Muscle of back (tissue), 11 donors: Measurements from ENCODE around the gene BNIP2. TPM values are rescaled to one million over a fixed set of nuclear protein-coding genes. Genes with fewer than 3 reads are reported as not detected.
A peak's percentile ranks its signal among the peaks of the same experiment; 100 is the strongest.
"Not testable (repeated sequence)": the region's sequence is repeated elsewhere in the genome, so short reads cannot be mapped to it uniquely, and the experiment has no call there.

Experiments used
- DNase-seq, 3 donors: peaks; one replicate each; pipeline versions ENCODE4 v3.0.0 to v3.0.0-alpha.2; 2013
- polyA plus RNA-seq, 10 donors: library from polyadenylated mRNA; unstranded; fragments of 120-200 nt; gene quantifications; one replicate each; pipeline ENCODE4 v1.2.1, GENCODE V29; 2013; ENCODE audit not compliant: insufficient read length in 10 of 10

BNIP2 gene
- polyA plus RNA-seq, 10 donors: 40.7 to 57.8 (median 53.6) TPM

DNA sequence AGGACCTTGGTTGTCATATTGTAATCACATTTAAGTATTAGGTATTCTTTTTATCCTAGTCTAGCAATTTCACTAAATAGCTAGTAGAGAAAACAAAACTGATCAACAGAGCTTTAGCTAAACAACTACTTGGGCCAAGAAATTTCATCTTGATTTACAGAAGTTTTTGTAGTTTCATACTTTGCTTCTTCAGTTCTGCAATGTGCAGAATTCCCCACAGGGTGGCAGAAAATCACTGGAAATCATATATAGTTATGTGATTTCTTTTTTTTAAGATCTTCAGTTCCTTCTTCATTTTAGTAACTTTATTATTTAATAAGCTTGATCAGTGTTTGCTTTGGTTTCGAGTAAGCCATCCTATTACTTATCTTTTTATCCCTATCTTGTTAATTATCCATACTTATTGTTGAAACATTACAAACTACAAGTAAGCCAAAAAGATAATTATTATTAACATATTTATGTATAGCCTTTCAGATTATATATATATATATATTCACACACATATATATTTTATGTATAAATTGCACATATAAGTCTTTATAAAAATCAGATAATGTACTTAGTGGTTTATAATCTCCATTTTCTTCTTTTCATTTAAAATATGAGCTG lies 2.2 kb upstream of the BNIP2 start:
- DNase-seq: peak; percentile 49 to 76 (median 49)

DNA sequence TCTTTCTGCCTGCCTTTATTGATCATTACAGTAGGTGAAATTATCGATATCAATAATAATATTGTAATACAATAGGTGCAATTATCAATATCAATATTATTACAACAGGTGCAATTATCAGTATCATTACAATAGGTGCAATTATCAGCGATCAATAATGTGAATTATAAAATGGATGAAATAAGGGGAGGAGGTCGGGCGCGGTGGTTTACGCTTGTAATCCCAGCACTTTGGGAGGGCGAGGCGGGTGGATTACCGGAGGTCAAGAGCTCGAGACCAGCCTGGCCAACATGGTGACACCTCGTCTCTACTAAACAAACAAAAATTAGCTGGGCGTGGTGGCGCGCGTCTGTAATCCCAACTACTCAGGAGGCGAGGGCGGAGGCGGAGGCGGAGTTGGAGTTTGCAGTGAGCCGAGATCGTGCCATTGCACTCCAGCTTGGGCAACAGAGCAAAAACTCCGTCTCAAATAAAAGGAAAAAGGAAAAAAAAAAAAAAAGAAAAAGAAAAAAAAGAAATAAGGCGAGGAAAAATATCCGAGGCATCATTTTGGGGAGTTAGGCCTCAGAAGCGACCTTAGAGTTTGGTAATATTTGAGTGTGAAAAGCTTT lies 611 bp upstream of the BNIP2 start:
- peak; percentile 33 to 71 (median 38) for DNase-seq

DNA sequence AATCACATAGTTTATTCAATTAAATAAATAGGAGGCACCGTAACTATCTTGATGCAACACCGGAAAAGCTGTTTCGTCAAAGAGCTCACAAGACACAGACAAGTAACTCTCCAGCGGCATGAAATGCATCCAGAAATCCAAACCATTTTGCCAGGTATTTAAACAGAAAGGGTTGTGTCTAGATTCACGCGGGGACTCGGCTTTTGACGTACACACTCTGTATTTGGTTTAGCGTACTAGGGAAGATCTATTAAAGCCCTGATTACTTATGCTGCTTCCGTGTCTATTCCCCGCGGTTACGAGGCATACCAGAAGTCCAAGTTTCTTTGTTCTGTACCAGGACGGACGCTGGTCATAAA lies 718 bp downstream of the BNIP2 start:
- DNase-seq: peak in 2 of 3 donors; percentile 27 to 57

DNA sequence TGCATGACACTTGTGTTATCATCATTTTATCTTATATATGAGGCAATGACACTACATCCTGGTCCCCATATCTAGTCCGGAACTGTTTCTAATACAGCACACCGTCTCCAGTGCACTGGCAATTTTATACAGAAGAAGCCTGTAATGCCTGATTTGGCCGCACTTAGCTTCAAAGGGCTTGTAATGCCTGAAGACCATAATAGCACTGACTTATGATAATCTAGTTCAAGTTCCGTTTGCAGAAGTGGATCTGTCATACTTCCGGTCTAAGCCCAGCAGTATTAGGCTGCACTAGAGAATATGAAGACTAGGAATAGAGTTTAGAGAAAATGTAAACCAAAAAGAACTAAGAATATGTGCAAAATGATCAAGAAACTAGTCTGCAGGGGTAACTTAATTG lies 1.3 kb downstream of the BNIP2 start:
- peak in 1 of 3 donors; percentile 36 for DNase-seq

DNA sequence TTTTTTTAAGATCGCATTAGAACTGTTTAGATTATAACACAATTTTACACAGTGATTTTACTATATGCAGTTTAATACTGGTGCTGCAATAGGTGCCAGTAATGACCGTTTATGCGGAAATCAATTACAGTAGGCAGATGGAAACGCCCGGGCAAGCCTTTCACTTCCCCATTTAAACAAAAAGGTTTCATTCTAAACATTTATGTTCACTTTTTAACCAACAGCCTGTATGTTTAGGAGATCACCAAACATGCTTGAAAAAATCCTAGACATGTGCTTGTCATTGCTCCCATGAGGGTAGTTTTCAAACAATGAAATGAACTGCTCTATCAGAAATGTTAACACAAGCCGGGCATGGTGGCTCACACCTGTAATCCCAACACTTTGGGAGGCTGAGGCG lies 2.7 kb downstream of the BNIP2 start:
- DNase-seq: no peak

DNA sequence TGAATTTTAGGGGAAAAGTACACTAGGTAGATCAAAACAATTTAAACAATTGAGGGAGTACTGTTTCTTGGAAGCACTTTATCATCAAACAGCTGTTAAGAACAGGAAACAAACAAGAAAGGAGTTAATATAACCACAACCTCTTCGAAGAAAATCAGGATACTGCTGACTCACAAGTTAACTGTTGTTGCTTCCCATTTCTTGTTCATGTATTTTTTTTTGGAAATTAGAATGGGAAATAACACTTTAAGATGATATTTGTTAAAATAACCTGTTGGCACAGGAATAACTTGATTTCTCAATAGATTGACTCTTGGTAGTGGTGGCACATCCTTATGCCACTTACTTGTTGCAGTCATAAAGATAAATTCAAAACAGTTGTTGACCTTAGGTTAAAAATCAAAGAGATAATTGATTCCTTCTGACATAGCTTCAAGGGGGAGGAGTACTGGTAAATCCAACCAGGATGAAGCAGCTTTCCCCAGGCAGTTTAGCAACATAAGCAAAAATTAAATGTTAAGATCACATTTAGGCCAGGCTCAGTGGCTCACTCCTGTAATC lies 3.3 kb downstream of the BNIP2 start:
- DNase-seq: no peak

DNA sequence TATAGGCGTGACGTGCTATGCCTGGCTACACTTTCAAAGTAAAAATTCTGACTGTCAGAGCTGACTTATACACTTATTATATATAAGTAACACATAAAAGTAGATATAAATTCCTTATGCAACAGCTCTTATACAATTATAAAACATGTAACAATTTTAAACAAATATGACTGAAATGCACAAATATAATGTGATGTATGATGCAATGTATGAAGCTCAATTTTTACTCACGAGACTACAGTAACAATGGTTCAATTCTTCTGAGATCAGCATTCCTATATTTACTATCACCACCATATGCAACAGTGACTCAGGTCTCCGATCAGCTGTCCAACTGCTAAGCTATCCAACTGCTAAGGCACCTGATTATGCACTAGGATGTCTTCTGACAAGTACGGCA lies 8.2 kb downstream of the BNIP2 start:
- no peak for DNase-seq

DNA sequence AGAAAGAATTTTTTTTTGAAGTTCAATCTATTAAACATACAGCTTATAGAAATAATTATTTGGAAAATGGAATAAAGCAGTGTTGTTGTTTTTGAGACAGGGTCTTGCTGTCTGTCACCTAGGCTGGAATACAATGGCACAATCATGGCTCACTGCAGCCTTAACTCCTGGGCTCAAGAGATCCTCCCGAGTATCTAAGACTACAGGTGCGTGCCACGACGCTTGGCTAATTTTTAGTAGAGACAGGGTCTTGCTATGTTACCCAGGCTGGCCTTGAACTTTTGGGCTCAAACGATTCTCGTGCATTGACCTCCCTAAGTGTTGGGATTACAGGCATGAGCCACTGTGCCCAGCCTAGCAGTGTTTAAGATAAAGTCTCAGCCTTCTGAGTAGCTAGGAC lies 8.8 kb downstream of the BNIP2 start:
- DNase-seq: no peak

DNA sequence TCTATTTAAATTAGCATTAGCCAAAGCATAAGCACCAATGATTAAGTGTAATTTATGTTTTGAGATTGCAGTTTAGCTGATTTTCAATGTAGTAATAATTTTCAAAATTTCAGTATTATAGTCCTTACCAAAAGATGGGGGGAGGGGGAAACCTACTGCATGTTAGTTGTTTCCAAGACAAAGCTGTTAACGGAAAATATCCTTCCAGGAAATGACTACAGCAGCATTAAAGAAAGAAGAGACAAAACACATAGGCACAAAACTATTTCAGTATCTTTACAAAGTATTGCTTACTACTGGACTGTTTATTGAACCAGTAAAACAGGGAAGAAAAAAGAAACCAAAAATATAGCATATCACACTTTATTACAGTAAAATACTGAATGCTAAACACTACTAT lies 10.5 kb downstream of the BNIP2 start:
- no peak for DNase-seq

DNA sequence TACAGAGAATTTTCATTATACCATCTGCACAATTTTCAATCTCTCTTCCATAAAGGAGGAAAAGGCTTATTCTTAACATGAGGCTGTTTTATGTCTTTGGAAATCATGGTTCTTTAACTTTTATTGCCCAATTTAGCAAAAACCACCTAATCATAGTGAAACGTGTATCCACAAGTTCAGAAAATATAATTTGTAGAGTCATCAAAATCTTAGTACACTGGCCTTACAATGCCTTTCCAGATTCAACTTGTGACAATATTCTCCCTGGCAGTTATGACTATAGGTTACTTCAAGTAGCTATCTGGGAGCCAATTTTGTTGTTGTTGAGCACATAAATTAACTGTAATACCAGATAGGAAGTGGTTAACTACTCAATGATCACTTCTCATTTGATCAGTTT lies 10.9 kb downstream of the BNIP2 start:
- no peak for DNase-seq

DNA sequence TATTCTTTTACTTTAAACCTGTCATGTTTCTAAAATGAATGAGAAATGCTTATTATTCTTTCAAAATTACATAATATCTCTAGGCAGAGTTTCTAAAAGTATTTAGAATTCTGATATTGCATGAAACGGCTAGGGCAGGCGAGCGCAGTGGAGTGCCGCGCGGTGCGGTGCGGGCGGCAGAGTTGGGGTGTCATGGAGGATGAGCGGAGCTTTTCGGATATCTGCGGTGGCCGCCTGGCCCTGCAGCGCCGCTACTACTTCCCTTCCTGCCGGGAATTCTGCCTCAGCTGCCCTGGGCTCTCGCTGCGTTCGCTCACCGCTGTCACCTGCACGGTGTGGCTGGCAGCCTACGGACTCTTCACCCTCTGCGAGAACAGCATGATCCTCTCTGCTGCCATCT lies 12.6 kb downstream of the BNIP2 start:
- no peak for DNase-seq

DNA sequence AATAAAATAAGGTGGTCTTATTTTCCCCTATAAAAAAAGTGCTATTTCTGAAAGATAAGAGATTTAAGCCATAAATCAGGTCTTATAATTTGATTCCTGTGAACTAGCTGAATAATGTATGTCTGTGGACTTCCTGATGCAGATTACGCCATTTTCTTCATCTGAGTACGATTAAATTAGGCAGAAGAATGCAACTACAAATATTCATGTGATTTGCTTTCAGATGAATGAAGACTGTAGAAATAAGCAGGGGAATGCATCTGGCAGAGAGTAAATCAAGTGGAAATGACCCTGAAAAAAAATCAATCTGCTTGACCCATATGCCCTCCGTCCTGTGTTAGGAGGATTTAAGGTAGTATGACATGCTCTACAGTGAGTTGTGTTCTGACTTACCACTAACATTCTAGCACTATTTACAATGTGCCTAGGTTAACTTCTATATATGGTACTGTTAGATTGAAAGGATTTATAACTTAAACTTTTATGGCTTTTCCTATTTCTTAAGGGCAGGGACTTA lies 14.7 kb downstream of the BNIP2 start:
- DNase-seq: no peak

DNA sequence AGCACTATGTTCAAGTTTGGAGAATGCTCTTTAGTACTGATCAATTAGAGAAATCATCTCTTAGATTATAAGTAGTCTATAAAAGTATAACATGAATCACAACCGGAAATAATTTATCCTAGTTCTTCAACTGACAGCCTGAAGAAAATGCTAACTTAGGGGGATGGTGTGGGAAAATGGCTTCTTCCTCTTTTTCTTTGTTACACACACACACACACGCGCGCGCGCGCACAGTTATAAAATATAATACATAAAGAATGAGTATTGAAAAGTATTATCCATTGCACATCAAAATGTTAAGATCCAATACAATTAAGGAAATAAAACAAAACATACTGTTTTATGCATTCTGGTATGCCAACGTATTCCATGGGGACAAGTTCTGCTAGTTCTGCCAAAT lies 20.6 kb downstream of the BNIP2 start:
- DNase-seq: peak in 1 of 3 donors; percentile 24

DNA sequence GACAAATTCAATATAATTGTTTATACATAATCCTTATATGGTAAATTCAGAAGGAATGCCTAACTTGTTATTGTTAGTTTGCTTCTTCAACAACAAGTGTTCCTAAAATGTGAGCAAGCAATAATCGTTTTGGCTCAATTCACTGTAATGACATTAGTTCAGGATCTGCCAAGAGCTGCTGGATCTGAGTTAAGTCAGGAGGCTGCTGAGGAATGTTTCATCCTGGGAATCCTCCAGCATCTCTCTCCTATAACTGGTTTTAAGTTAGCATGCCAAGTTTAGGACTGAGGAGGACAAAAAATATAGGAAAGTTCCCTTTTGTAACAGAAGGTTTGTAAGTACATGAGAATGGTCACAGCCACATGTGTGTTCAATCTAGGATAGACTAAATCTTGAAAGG lies 26.9 kb downstream of the BNIP2 start:
- DNase-seq: peak; percentile 71 to 93 (median 89)

DNA sequence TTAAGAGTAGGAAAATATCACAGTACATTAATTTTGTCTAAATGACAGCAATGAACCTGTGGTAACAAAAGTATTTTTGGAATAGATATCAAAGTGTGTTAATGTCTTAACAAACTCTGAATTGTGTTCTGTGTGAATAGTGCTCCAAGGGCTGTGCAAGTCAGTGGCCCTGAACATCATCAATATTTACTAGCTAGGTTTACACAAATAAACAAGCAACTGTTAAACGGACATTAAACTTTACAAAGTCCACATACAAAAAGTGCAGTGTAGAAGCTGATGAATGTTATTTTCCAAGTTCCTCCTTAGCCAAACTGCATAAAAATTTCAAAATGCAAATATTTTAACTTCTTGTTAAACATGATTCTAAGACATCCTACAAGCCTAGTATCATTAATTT lies 29.8 kb downstream of the BNIP2 start:
- no peak for DNase-seq

DNA sequence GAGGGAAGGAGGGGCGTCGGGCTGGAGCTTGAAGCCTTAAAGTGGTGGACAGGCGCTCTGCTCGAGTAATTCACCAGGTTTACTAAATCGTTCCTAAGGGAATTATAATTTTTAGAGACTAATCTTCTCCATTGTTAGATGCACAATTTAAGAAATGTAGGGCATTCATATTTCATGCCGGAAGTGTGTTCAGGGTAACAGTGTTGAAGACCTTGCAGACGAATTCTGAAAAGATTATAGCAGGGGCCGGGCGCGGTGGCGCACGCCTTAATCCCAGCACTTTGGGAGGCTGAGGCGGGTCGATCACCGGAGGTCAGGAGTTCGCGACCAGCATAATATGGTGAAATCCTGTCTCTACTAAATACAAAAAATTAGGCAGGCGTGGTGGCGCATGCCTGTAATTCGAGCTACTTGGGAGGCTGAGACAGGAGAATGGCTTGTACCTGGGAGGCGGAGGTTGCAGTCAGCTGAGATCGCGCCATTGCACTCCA lies 31.4 kb downstream of the BNIP2 start:
- no peak for DNase-seq

DNA sequence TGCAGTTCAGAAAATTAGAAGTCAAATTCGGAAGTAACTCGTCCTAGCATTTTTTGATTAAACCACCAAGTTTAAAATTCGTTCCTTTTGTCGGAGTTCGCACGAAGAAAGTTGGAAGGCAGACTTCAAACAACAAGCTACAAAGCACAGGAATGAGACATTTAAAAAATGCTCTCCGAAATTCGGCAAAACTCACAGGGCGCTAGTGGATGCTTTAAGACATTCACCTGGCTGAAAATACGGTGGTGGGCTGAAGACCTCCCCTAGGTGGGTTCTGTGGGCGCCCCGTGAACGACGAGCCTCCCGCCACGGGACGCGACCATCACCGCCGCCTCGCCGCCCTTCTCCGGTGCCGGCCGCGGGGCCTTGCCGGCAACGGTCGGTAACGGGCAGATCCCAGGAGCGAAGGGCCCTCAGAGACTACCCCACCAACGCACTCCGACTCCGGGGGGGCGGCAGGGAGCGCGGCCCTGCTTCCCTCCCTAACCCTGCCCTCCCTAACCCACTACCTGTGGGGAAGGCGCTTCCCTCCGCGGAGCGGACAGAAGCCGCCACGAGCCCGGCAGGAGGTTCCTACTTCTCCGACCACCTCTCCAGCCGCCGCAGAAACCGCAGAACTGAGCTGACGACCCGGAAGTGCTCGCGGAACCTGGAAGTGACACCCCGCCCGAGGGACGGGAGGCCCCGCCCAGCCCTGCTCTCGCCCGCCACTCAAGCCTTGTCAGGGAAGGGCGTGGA lies 32.1 kb downstream of the BNIP2 start, which contains the start of gene GTF2A2:
Gene GTF2A2 (minus strand): TSS at position 619 of the 738 bp plus-strand sequence. CDS start 5,238 bp downstream, outside the sequence.
- peak; percentile 94 to 97 (median 94) for DNase-seq

DNA sequence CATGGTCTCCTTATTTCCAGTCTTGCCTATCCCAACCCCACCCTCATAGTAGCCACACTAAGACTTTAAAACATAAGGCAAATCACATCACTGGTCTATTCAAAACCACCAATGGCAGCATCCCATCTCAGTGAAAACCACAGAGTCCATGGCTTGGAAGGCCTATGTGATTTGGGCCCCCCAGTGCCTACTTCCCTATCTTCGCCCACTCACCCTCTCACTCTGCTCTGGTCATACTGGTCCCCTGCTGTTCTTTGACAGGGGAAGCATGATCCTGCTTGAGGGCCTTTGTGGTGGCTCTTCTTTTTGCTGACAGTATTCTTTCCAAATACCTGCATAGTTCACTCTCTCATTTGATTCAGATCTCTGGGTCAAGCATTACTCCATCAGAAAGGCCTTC lies 35.1 kb downstream of the BNIP2 start:
- no peak for DNase-seq

DNA sequence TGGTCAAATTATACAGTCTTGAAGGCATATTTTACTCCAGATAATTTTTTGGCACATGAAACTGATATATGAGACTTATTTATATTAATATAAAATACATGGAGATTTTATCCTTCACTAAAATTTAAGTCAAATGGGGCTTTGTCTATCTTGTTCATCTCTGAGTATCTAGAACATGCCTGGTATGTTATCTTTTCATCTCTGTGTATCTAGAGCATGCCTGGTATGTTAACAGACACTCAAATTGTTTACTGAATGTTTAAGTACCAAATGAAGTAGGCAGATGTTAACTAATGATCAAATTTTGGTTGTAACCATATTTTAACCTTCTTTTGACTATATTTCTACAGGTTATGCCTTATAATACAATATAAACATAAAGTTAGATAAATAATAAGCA lies 39.5 kb downstream of the BNIP2 start:
- no peak for DNase-seq

DNA sequence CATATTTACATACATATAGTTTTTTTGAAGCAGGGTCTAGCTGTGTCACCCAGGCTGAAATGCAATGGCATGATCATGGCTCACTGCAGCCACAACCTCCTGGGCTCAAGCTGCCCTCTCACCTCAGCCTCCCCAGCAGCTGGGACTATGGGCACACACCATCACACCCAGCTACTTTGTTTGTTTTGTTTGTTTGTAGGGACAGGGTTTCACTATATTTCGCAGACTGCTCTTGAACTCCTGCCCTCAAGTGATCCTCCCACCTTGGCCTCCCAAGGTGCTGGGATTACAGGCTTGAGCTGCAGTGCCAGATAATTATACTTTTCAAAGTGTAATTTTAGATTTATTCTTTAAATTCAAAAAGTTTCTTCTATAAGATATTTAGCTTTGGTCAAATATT lies 42.0 kb downstream of the BNIP2 start:
- DNase-seq: no peak

DNA sequence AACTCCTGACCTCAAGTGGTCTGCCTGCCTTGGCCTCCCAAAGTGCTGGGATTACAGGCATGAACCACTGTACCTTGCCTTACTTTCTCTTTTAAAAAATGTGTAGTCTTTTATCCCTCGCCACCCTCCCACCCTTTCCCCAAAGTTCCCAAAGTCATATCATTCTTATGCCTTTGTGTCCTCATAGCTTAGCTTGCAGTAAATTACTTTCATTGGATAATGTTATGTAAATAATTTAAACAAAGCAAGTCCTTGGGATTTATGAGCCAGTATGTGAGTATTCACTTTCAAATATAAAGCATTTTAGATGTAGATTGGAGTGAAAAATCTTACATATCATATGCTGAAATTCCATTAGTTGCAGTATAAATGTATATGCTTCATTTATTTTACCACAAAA lies 42.8 kb downstream of the BNIP2 start:
- no peak for DNase-seq

DNA sequence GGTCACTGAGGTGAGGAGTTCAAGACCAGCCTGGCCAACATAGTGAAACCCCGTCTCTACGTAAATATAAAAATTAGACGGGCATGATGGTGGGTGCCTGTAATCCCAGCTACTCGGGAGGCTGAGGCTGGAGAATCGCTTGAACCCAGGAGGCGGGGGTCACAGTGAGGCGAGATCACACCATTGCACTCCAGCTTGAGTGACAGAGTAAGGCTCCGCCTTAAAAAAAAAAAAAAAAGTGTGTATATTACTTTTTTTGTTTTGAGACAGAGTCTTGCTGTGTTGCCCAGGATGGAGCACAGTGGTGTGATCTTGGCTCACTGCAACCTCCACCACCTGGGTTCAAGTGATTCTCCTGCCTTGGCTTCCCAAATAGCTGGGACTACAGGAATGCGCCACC lies 43.3 kb downstream of the BNIP2 start:
- not testable (repeated sequence) for DNase-seq

DNA sequence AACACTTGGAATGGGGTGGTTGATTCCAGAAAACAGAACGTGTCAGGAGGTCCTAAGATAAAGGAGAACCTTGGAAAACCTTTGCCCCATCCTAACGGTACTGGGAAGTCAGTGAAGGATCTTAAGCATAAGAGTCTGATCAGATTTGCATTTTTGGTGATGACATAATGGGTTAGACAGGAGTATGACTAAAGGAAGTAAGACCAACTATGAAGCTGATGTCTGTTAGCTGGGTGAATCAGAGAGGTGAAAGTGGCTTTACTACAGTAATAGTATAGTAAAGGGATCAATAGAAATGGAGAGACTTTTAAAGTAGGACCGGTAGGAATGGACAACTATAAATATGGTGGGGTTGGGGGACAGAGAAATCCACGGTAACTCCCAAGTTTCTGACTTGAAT lies 44.4 kb downstream of the BNIP2 start:
- no peak for DNase-seq
